Right ventricle myocardium inferior (tissue), 1 donor: Measurements from ENCODE around the gene CARMIL1. TPM values are rescaled to one million over a fixed set of nuclear protein-coding genes. Genes with fewer than 3 reads are reported as not detected.

ENCODE experiments used
- ATAC-seq: fragments of 200-7000 bp; cut with Tn5 transposase; one replicate; pipeline ENCODE4 v1.9.1; 2020; ENCODE audit warnings: mild to moderate bottlenecking, moderate library complexity
- DNase-seq: peaks from one replicate; pipeline ENCODE4 v3.0.0; 2021; ENCODE audit errors: missing footprints
- intact Hi-C: fragments of 100-400 bp; cut with DNase I; formaldehyde crosslinking; loops from one replicate; pipeline ENCODE4 v1.11.0; 2022
- total RNA-seq: library from RNA; stranded (reverse); fragmentation: NEBNext Ultra II Directional; extraction: Animal tissue kit (Norgen Biotek cat#: 25700); gene quantifications from one replicate; pipeline ENCODE4 v1.2.1, GENCODE V29; 2021
- donor health status: DM: no; HTN: yes; CAD: no; lungs with severe emphysema.

The CARMIL1 gene
- total RNA-seq, 1 donor from 2014 or later, result 5.4 TPM

- intact Hi-C loops, result loop anchor here (5.0 kb wide), 1 partner anchor 358 kb away; no protein-coding TSS in a partner anchor
- ATAC-seq (no peak), DNase-seq (no peak)
Observed at GRCh38 chr6:25384967-25385366, 105.8 kb downstream of the CARMIL1 start.

GRCh38 chr6:25387483-25387882 lies 108.3 kb downstream of the CARMIL1 start:
- no peak for DNase-seq
- intact Hi-C loops, result no loop called here
- no peak for ATAC-seq

GRCh38 chr6:25387911-25388310 lies 108.7 kb downstream of the CARMIL1 start:
- DNase-seq (no peak), ATAC-seq (no peak)
- intact Hi-C loops, result no loop called here

- no peak for DNase-seq
- intact Hi-C loops, result no loop called here
- no peak for ATAC-seq
Observed at GRCh38 chr6:25388776-25389175, 109.6 kb downstream of the CARMIL1 start.

GRCh38 chr6:25389471-25389870 lies 110.3 kb downstream of the CARMIL1 start:
- ATAC-seq (no peak), DNase-seq (no peak)
- intact Hi-C loops, result no loop called here

GRCh38 chr6:25392372-25392771 lies 113.2 kb downstream of the CARMIL1 start:
- ATAC-seq, result no peak
- no peak for DNase-seq
- intact Hi-C loops, result no loop called here

GRCh38 chr6:25395731-25396130 lies 116.6 kb downstream of the CARMIL1 start:
- ATAC-seq, result no peak
- intact Hi-C loops, result no loop called here
- no peak for DNase-seq

- ATAC-seq, result no peak
- intact Hi-C loops, result no loop called here
- no peak for DNase-seq
Observed at GRCh38 chr6:25397406-25397805, 118.2 kb downstream of the CARMIL1 start.

GRCh38 chr6:25399885-25400284 lies 120.7 kb downstream of the CARMIL1 start:
- ATAC-seq, result no peak
- intact Hi-C loops, result no loop called here
- DNase-seq, result no peak

GRCh38 chr6:25401711-25402110 lies 122.5 kb downstream of the CARMIL1 start:
- DNase-seq (no peak), ATAC-seq (no peak)
- intact Hi-C loops, result no loop called here

GRCh38 chr6:25402125-25402524 lies 123.0 kb downstream of the CARMIL1 start:
- no peak for DNase-seq
- intact Hi-C loops, result no loop called here
- no peak for ATAC-seq

GRCh38 chr6:25403150-25403549 lies 124.0 kb downstream of the CARMIL1 start:
- intact Hi-C loops, result no loop called here
- DNase-seq, result no peak
- ATAC-seq, result no peak

- intact Hi-C loops, result no loop called here
- ATAC-seq (peak; percentile 30), DNase-seq (no peak)
Observed at GRCh38 chr6:25404091-25404490, 124.9 kb downstream of the CARMIL1 start.

GRCh38 chr6:25404693-25405169 lies 125.6 kb downstream of the CARMIL1 start:
- peak; percentile 21 for ATAC-seq
- intact Hi-C loops, result no loop called here
- no peak for DNase-seq

- intact Hi-C loops, result no loop called here
- no peak for DNase-seq
- ATAC-seq, result no peak
Observed at GRCh38 chr6:25405442-25405841, 126.3 kb downstream of the CARMIL1 start.

- intact Hi-C loops, result no loop called here
- ATAC-seq, result no peak
- no peak for DNase-seq
Observed at GRCh38 chr6:25407431-25407830, 128.3 kb downstream of the CARMIL1 start.

- intact Hi-C loops, result no loop called here
- no peak for DNase-seq
- no peak for ATAC-seq
Observed at GRCh38 chr6:25410102-25410501, 130.9 kb downstream of the CARMIL1 start.

GRCh38 chr6:25411316-25411950 lies 132.3 kb downstream of the CARMIL1 start:
- DNase-seq, result no peak
- intact Hi-C loops, result no loop called here
- ATAC-seq, result no peak

- ATAC-seq, result no peak
- intact Hi-C loops, result no loop called here
- DNase-seq, result no peak
Observed at GRCh38 chr6:25413207-25413905, 134.2 kb downstream of the CARMIL1 start.

GRCh38 chr6:25414168-25414567 lies 135.0 kb downstream of the CARMIL1 start:
- ATAC-seq (no peak), DNase-seq (no peak)
- intact Hi-C loops, result no loop called here
